IPS DF 19.7 (cell line): Measurements from ENCODE around the gene SHH.
"Not testable (repeated sequence)": the region's sequence is repeated elsewhere in the genome, so short reads cannot be mapped to it uniquely, and the experiment has no call there.

ENCODE experiments used
- DNase-seq: peaks from one replicate; pipeline ENCODE4 v3.0.0-alpha.2; 2013; ENCODE audit warnings: low read depth, low spot score

SHH gene

DNA sequence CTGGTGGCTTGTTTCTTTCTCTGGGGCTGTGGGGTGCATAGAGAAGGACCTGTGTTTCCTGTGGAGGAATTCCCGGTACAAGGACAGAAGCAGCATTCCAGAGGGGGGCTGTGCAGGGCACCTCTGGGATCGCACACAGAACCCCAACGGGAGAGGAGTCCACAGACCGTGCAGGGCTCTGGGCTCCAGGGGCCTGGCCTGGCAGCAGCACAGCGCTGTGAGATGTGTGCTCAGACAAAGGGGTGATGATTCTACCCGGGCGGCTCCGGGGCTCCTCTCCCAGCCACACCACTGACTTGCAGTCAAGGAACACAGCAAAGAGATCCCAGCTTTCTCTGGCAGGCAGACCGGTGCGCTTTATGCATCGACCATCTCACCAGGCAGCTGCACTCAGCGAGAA lies 6.9 kb upstream of the SHH start:
- DNase-seq = no peak

GRCh38 chr7:155818820-155819168 lies 6.5 kb upstream of the SHH start:
- DNase-seq = no peak

GRCh38 chr7:155818154-155818819 lies 6.0 kb upstream of the SHH start:
- DNase-seq = no peak

GRCh38 chr7:155817515-155817914 lies 5.3 kb upstream of the SHH start:
- not testable (repeated sequence) for DNase-seq

DNA sequence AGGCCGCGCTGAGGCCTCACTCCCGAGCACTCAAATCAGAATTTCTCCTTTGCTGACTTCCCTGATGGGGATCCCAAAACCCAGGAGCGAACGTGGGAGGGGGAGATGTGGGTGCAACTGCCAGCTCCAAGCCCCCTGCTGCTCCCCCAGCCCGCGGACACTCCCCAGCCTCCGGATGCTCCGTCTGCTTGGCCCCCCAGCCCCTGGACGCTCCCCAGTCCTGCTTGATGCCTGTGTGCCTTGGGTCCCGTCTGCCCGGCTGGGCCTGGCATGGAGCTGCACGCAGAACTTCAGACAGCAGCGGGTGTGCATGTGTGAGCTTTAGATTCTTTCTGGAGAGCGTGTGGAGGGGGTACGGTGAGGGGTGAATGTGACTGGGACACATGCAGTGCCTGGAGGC lies 4.7 kb upstream of the SHH start:
- DNase-seq = no peak

DNA sequence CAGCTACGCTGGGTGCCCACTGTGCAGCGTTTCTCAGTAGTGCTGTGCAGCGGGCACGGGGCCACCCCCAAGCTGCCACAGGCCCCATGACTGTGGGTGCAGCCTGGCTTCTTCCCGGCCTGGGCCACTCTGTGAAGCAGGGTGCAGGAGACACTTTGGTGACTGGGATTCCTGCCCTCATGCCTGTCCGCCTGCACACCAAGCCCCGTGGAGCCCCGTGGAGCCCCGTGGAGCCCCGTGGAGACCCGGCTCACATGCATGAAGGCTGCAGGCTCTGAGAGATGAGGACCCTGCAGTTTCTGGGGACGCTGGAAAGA lies 3.9 kb upstream of the SHH start:
- no peak for DNase-seq

DNA sequence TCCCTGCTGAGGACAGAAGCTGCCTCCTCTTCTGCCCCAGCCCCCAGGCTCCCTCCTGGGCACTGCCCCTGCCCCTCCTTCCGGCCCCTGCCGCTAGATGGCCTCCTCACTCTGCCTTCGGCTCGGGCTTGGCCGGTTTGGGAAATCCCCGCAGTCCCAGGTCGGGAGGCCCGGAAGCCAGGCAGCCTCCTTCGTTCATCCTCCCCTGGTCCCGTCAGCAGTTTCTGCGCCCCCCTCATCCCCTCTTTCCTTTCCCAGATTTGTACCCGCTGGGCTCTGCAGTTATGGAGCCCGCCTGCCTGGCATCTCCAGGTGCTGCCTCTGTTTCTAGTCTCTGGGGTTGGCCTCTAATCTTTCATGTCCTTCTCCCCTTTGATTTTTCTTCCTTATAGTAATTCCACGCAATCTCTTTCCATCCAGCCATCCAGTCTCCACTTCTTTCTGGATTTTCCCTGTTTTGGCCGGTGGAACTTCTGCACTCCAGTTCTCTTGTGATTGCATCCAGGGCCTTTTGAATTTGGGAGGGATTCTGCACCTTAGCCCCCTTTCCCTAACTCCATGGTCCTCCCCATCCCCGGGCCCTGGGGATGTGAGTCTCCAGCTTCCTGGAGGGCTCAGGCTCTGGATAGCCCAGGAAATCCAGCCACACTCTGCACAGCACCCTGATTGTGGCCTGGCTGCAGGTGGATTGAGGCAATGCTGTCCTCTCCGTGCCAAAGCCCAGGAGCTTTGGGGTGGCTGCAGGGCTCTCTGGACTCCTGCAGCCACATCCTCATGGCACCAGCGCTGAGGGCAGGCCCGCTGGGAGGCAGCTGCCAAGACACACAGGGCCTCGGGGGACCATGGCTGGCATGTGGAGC lies 3.3 kb upstream of the SHH start:
- no peak for DNase-seq

DNA sequence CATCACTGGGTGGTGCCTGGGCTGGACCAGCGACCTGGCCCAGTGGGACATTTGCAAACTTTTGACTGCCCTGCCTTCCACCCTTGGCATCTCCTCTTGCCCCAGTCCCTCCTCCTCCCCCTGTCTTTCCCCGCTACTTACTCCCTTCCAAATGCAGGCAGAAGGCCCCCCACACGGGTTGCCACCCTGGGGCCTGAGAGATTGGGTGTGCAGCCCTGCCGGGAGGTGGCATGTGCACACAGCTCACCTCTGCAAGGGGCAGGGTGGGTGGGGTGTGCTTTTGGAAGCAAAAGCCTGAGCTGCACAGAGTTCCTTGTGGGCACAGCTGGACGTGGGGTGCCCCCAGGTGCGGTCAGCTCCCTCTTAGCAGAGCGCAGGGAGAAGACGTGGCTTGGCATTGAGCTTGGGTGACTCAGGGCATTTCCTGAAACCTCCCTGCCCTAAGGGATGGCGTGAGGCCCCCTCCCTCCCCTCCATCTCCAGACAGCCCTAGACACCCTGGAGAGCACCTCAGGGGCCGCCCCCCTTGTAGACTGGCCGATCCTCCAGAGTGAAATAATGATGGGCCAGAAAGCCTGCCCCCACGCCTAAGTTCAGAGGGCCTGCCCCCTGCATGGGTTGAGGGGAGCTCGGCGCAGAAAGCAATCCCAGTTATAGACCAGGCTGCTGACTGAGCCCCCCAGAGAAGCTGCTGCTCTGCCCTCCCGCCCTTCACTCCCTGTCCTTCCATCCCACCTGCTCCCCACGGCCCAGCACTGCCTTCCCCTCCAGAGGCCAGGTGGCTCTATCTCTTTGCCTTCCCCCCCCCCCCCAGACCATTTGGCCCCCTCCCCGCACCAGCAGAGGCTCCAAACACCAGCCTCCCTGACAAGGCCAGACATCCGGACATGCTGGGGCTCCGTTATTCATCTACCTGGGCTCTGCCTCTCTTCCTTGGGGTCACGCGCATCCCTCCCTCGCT lies 2.3 kb upstream of the SHH start:
- DNase-seq = no peak

GRCh38 chr7:155813546-155814315 lies 1.5 kb upstream of the SHH start:
- no peak for DNase-seq

- DNase-seq = no peak
Observed at GRCh38 chr7:155813125-155813524, 862 bp upstream of the SHH start.

DNA sequence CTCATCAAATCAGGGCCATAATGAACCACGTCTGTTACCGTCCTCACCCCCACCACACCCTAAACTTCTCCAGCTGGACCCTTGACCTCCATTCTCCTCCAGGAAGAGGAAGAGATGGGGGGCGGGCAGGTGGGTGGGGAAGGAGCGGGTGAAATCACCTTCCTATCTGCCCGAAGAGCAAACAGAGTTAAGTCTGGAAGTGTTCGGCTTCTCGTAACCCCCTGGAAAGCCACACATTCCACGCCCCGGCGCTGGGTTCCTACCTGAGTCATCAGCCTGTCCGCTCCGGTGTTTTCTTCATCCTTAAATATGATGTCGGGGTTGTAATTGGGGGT lies 736 bp downstream of the SHH start:
- no peak for DNase-seq

- no peak for DNase-seq
Observed at GRCh38 chr7:155810770-155811559, 1.3 kb downstream of the SHH start.

DNA sequence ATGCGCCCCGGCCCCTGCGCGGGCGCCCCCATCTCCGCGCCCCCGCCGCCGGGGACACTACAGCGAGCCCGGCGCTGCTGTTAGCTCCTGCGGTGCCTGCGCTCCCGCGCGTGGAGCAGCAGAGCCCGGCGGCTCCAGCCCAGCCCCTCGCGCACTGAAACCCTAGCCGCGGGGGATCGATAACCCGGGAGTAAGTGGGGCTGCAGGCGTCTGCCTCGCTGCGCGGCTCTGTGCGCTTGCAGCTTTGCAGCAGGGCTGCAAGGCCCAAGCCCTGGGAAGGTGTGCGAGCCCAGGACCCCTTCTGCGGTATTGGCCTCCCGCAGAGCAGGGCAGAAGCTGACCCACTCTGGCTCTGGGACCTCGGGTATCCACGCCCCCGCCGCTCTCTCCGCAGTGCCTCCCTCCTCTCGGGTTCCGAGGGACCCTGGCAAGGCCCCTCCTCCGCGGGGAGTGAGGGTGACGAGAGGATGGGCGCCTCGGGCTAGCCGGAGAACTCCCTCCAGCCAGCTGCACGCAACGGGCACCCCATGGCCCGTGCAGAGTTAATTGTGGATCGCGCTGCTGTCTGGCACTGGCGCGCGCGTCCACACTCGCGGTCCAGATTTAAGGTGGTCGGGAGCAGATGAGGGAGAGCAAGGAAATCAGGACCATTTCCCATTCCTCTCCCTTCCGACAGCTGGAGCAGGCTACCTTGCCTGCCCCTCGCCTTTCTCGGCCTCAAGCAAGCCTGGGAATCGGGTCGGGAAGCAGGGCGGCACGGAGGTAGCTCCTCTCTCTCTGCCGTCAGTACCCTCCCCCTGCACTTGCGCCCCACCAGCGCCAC lies 2.1 kb downstream of the SHH start:
- DNase-seq = no peak

DNA sequence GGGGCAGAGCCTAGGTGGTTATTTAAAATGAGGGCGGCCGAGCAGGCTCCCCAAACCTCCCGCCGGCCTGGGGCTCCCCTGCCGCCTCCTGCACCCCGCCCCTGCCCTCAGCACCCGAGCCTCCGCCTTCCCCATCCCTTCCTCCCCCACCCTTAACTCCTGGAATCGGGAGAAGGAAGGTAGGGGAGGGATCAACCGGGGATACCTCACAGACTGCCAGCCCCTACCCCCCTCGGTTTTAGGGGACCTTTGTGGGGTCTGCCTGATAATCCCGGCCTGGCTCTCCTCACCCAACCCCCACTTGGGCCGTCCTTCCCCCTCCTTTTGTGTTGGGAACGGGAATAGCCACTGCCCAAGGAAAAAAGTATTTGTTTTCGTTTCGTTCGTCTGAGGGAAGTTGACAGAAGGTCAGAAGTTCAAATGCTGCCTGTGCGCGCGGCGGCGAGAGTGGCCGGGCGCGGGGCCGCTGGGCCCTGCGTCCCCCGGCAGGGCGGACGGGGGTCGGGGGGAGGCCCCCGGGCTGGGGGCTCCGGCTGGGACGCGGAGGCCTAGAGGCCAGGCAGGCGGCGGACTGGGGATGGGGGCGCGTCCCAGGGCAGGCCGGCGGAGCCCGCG lies 2.8 kb downstream of the SHH start:
- no peak for DNase-seq

GRCh38 chr7:155808549-155809331 lies 3.5 kb downstream of the SHH start:
- DNase-seq = no peak

GRCh38 chr7:155807789-155808548 lies 4.3 kb downstream of the SHH start:
- no peak for DNase-seq

GRCh38 chr7:155807065-155807671 lies 5.1 kb downstream of the SHH start:
- no peak for DNase-seq
